Measurements from ENCODE around the gene GRIK1.

- TF ChIP-seq CTCF (IDR thresholded peaks at IDR 0.05) (no peak), POLR2A (IDR thresholded peaks at IDR 0.05) (no peak), POLR2AphosphoS5 (IDR thresholded peaks at IDR 0.05; ENCODE audit: insufficient read depth in 1 of 2, low read depth in 1 of 2) (no peak)
Measured at GRCh38 chr21:29676395-29676794, 263.4 kb downstream of the GRIK1 start.

Measured in vagina (tissue), 2 donors.